UCSD-AML1 (cell line): Measurements from ENCODE around the gene ZFPL1.
A peak's percentile ranks its signal among the peaks of the same experiment; 100 is the strongest.

Experiments
- DNase-seq: peaks from one replicate; lab custom pipeline; 2025; ENCODE audit not compliant: unreplicated experiment; lab: John Stamatoyannopoulos, UW

ZFPL1 gene

DNA sequence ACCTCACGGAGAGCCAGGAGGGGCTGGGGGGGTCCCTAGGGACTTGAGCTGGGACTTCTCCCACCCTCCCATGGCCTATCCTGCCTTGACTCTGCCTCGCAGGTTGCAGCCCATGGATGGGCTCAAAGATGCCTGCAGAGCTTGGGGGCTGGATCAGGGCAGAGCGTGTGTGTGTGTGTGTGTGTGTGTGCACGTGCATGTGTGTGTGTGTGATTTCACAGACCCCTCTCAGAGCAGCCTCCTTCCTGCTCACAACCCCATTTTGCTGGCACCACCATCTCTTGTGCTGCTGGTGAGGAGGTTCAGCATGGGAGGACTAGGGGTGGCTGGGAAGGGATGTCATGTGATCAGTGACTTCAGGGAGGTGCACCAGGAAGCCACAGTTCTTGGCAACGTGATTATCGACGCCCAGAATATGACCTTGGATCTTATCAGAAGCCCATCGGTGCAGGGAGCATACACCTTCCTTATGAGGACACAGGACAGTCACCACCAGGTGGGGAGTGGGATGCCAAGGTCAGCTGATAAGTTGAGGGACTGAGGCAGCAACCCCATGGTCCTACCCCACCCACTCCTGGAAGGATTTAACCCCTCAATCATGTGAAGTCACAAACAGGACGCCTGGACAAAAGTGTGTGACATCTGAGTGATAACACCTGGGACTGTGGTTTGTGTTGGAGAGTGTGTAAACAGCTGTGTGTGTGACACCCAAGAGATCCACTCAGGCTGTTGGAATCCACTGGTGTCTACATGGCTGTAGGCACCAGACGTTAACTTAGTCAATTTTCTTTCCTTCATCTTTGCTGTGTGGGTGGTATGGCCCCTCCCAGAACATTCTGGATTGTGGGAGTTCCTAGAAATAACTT lies 23.8 kb upstream of the ZFPL1 start:
- no peak for DNase-seq

DNA sequence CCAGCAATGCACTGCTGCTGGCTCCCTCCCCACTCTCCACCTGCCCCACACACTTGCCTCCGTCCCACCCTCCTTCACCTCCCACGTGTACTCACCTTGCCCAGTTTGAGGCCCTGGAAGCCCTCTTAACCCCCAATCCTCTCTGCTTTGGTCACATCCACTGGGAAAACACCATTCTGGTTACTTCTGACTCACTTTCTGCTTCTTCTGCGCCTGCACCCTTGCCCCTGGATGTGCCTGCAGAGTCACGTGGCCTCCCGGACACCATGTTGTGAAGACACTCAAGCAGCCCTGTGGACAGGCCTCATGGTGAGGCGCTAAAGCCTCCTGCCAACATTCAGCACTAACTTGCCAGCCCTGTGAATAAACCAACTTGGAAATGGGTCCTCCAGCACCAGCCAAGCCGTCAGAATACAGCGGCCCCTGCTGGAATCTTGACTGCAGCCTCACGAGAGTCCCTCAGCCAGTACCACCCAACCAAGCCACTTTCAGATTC lies 23.1 kb upstream of the ZFPL1 start:
- DNase-seq, result no peak

DNA sequence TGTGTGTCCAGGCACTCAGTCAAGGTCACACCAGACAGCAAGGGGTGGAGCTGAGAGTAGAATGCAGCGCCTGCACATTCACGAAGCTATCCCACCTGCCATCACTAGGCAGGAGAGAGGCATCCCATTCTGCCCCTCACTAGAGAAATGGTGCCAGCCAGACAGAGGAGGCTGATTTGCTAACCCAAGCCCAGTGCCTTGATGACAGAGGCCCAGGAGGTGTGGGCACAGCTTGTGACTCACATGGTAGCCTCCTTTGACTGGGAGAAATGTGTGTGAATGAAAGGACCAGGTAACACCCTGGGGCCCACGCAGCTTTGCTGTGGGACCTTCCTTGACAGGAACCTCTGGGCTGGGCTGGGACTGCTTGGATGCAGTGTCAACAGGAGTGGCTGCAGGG lies 20.5 kb upstream of the ZFPL1 start:
- DNase-seq, result no peak

DNA sequence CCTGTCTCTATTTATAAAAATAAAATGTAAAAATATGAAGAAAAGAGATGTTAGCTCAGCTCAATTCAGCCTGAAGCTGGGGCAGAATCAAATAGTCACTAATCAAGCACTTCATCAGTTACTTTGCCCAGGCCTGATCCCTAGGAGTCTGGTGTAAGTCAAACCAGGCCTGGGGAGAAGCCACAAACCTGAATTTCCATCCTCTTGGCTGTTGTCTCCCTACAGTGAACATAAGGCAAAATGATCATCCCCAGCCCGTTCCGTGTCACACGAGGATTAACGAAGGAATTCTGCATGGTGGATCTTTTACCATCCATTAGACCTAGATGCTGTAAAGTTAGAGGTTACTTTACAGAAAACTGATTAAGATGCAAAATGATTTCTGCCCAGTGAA lies 19.2 kb upstream of the ZFPL1 start:
- DNase-seq, result no peak

DNA sequence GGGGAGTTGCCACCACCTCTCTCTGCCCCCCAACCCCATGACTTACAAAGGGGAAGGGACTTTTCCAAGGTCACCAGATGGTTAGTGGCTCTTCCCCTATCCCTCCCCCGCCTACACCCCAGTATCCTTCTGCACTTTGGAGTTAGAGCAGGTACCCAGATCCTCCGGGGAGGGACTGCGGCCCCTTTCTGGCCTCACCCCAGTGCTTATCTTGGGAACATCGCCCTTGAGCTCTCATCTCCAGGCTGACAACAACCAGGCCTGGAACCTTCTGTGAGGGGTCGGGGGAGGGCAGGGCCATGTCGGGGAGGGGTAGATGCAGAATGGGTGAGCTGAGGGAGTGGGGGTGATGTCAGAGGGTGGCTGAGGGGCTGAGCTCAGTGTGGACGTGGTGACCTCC lies 18.2 kb upstream of the ZFPL1 start:
- no peak for DNase-seq

DNA sequence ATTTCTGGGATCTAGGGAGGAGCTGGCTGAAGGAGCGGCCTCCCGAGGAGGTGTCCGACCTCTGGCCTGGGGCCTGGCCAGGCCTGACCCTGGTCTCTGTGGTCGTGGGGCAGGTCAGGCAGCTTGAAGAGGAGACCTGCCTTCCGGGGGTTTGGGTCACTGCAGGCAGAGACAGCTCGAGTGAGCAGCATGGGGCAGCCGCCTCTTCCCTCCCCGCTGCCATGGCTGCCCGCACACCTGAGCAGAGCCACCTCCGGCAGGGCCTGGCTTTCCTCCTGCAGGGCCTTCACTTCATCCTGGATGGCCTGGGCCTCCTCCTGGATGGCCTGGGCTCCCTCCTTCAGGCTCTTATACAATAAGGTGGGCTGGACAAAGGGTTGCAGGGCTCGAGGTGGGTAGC lies 17.7 kb upstream of the ZFPL1 start:
- no peak for DNase-seq

DNA sequence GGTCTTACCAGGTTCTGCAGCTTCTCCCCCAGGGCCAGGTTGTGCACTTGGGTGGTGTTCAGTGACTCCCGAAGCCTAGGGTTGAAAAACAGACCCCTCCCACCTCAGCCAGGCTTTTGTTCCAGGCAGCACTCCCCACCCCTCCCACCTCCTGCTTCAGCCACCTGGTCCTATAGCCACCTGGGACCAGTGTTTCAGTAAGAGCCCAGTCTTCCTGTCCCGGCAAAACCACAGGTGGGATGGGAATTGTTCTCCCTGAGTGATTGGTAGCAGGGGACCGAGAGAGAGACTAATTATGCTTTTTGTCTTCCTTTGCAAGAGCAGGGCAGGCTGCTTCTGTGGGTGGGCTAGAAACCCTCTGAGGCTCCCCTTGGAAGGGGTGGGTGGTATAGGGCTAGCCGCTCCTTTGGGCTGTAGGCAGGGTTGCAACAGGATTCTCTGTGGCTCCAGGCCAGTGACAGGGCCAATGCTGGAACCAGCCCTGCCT lies 17.2 kb upstream of the ZFPL1 start:
- DNase-seq, result no peak

DNA sequence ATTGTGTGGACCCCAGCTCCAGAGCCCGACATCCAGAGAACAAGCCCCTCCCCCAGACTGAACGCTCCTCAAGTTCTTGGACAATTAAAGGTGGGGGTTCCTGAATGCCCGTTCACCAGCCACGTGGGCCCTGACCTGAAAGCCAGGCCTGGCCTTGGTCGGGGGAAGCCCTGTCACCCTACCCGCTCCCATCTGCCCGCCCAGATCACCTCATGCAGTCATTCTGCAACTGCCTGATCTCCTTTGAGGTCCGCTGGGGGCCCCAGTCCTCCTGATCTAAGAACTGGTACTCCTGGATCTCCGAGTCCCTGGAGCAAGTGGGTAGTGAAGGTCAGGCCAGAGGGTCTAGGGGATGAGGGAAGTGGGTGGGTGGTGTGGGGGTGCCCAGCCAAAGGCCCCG lies 16.6 kb upstream of the ZFPL1 start:
- no peak for DNase-seq

DNA sequence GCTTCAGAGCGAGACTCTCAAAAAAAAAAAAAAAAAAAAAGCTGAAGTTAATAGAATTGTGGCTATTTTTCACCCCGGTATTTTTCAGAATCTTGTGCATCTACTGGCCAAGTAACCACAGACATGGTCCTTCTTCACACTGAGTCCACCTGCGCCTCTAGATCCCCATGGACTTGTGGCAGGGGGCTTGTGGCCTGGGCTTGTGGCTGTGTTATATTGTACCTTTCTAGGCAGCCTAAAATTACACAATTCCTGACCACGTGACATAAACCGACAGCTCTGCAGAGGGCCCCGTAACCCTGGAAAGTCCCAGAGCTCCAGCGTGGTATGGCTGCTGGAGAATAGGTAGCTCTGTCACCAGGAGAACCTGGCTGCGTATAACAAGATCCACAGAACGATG lies 14.8 kb upstream of the ZFPL1 start:
- DNase-seq, result peak; percentile 21

DNA sequence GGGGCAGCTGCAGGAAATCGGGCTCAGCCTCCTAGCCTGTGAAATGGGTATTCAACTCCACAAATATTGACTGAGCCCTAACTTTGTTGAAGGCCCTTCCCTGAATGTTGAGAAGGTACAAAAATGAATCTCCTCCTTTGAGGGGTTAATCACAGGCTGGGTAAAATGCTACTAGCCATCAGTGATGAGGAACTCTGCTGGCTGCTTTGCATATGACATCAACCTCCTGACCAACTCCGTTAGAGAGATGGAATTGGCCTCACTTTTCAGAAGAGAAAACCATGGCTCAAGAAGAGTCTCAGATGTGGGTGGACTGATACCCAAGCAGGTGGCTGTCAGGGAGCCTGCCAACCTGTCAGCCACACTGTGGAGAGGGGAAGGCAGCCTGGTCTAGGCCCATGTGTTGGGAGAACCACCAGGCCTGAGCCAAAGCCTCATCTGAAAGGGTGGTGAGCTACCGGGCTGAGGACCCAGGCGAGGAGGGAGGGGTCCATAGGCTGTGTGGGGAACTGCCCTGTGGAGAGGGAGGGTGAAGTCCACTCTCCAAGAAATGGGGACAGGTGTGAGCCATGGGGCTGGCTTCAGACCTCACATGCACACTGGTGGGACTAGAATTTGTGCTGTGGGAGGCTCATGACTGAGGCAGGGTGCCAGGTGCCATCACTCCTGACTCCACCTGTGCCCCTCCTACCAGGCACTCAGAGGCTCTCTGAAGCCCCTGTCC lies 12.0 kb upstream of the ZFPL1 start:
- no peak for DNase-seq

DNA sequence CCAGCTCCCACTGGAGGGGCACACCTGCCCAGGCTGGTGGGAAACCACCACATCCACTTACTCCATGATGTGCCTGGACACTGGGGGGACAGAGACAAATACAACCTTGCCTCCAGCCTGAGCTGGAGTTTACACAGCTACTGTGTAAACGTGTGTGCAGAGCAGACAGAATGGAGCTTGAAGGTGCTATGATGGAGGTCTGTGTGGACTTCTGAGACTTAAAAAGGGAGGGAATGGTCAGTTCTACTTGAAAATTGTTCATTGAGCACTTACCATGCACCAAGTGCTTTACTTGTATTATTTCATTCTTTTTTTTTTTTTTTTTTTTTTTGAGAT lies 11.4 kb upstream of the ZFPL1 start:
- DNase-seq, result no peak

DNA sequence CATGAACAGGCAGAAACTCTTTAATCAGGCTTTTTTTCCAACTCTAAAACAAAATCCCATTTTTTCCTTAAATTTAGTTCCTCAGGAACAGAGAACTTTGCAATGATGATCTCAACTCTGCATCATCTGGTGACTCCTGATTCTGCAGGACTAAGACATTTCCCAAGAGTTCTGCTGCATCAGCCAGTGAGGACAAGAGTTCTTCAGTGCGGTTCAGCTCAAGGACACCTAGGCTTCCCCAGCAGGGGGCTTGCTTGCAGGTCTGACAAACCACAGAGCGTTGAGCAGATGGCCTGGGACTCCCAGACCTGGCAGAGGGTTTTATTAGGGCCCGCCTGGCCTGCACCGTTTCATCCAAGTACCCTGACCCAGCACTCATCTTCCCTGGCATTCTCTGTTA lies 6.6 kb upstream of the ZFPL1 start:
- no peak for DNase-seq

DNA sequence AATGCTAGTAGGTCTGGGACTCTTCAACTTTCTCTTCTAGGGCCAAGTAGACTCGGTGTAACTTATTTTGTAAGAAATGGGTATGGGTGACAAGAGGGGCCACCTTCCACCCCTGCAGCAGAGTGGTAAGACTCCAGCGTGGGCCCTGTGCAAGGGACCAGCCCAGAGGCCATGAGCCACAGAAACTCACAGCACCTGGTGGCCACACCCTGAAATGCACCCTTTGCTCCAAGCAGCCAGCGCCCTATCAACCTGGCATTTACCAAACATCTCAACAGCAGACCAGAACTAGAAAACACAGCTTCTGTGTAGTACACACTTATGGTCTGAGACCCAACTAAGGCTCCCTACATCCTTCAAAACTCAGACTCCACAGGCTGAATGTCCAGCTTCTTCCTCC lies 5.9 kb upstream of the ZFPL1 start:
- peak; percentile 68 for DNase-seq

DNA sequence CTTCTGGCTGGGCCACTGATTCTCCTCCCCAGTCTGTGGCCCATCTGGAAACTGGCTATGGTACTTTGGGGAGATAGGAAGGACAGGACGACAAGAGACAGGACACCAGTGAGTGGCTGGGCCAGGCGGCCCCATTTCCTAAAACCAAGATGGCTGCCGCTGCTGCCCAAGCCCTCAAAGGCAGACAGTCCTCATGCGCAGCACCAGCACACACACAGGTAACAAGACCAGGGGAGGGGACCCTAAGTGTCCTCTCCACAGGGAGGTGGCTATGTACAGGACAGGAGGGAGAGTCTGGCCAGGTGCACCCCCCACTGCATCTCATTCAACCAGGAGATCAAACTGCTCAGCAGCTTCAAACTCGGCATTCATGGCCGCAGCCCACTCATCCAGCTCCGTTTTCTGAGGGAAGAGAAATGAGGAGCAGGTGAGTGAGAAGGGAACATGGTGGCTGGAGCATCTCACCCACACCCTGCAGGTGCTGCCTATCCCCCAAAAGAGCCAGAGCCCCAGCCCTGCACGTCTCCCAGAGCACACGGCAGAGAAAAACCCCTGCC lies 5.2 kb upstream of the ZFPL1 start:
- no peak for DNase-seq

DNA sequence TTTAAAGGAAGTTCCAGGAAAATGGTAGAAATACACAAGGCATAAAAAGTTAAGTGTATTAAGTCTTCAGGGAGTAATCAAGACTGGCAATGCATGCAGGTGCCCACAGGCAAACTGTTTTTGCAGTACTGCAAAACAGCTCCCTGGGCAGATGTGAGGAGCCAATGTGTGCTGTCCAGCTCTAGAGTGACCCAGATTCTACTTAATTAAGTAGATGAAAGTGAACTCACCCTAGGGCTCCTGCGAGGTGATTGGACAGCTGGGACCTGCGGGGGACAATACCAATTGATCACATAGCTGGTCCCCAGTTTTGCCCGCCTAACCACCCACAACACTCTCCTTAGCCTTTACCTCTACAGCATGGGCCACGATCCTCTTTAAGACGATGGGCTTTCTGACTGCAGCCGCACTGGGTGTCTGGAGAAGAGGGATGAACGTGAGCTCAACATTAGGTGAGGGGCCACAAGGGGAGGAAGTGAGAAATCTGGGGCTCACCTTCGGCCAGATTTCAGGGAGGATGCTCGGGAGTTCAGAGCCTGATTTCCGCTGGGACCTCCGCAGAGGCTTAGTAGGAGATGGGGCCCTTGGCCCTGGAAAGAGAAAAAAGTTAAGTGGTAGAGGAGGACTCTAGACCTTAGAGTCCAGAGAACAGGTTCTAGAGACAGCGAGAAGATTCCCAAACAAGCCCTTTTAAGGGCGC lies 738 bp upstream of the ZFPL1 start:
- no peak for DNase-seq

DNA sequence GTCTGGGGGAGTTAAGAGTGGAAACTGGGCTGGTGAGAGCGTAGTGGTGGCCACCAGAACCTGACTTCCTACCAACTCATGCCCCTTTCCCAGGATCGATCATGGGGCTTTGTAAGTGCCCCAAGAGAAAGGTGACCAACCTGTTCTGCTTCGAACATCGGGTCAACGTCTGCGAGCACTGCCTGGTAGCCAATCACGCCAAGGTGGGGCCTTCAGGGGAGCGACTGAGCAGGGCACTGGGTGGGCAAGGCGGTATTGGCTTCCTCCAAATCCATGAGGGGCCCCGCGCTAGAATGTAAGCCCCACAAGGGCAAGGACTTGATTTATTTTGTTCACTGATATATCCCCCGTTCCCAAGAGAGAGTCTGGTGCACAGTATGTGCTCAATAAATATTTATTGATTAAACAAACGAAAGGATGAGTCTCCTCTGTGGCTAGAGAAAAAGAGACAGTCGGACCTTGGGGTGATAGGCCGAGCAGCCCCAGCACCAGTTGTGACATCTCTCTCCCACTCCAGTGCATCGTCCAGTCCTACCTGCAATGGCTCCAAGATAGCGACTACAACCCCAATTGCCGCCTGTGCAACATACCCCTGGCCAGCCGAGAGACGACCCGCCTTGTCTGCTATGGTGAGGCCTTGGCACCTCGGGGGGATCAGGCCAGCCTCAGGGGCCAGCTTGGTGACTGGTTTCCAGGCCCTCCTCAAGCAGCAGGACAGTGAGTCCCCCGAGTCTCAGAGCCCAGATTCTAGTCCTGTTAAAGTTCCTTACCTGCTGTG lies 765 bp downstream of the ZFPL1 start:
- DNase-seq, result no peak

DNA sequence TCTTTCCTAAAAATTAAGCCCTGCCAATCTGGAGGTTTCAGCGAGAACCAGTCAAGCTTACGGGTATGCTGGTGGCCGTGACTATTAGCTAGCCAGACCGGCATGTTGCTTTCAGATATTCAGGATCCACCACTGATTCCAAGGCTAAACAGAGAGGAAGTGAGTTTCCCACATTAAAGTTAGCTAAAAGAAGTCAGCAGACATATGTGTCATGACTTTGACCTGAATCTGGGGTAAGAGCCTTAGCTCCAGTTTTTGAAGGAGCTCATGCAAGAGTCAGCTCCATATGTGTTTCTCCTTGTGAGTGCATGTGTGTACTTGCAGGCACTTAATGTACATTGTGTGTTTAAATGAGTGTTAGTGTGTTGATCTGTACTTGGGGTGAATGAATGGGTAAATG lies 1.4 kb downstream of the ZFPL1 start:
- DNase-seq, result no peak

DNA sequence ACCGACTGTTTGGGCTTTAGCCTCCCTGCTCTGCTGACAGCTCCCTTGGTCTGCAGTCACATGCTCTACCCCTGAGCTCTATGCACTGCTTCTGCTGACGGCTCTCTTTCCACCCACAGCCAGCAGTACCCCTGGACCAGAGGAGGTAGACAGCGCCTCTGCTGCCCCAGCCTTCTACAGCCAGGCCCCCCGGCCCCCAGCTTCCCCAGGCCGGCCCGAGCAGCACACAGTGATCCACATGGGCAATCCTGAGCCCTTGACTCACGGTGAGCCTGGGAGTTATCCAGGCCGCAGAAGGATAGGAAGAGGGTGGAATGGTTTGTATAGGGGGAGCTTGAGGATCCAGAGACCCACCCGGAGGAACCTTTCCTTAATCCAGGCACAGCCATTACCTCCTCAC lies 2.8 kb downstream of the ZFPL1 start:
- no peak for DNase-seq

DNA sequence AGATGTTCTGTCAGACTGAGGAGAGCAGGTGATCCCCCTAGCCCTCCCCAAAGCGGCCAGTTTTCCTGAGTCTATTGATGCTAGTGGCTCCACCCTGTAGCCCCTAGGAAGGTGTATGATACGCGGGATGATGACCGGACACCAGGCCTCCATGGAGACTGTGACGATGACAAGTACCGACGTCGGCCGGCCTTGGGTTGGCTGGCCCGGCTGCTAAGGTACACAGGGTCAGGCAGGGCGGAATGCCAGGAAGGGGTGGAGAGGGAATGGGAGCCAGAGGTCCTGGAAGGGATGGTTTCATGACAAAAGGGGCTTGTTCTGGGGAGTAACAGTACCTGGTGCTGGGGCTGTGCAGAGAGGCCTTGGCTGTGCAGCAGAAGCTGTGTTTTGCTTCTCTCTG lies 3.2 kb downstream of the ZFPL1 start:
- DNase-seq, result no peak

DNA sequence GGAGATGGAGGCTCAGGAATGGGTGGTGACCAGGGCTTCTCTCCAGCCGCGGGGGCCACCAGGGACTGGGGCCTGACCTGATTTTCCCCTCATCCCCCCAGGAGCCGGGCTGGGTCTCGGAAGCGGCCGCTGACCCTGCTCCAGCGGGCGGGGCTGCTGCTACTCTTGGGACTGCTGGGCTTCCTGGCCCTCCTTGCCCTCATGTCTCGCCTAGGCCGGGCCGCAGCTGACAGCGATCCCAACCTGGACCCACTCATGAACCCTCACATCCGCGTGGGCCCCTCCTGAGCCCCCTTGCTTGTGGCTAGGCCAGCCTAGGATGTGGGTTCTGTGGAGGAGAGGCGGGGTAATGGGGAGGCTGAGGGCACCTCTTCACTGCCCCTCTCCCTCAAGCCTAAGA lies 3.8 kb downstream of the ZFPL1 start:
- no peak for DNase-seq

DNA sequence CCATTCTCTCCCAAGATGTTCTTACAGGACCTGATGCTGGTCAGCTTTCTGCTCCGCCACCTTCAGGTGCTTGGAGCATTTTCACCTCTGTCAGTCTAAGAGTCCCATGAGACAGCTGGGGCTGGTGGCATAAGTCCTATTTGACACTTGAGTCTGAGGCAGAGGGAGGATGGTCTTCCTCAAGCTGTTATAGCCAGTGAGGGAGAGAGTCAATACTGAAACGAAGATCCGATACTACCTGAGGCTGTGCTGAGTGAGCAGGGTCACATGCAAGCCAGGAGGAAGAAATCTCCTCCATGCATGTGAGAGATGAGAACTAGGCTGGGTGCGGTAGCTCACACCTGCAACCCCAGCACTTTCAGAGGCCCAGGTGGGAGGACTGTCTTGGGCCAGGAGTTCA lies 5.6 kb downstream of the ZFPL1 start:
- DNase-seq, result no peak
